CD4-positive, alpha-beta T cell treated with Interleukin-4 for 4 hours (primary cell): ENCODE measurements around the gene TARS1.
"Not testable (repeated sequence)": the region's sequence is repeated elsewhere in the genome, so short reads cannot be mapped to it uniquely, and the experiment has no call there.

ENCODE experiments used
- DNase-seq: peaks from one replicate; pipeline ENCODE4 v3.0.0-alpha.2; 2020

The TARS1 gene

DNA sequence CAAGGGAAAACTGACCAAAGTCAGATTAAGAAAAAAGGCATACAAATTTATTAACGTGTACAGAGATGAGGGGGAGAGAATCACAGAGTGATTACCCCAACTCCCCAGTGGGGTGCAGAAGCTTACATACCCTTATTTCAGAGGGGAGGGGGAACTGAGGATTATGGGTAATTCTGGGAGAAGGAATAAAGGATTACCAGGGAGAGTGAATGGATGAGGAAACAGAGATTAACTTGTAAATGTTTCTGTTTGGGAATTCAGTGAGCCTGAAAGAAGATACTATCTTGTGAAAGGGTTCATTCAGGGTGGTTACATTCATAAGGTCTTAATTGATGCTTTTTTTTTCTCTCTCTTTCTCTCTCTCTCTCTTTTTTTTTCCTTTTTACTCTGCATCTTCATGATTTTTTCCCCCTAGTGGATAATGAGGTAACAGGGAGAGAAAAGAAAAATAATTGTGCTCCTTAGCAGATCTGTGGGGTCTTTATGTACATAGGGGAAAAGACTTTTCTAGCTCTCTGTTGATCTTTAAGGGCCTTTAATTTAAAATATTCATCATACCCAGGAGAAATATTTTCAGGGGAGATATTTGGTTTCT, 49.4 kb downstream of the TARS1 start:
- no peak for DNase-seq

DNA sequence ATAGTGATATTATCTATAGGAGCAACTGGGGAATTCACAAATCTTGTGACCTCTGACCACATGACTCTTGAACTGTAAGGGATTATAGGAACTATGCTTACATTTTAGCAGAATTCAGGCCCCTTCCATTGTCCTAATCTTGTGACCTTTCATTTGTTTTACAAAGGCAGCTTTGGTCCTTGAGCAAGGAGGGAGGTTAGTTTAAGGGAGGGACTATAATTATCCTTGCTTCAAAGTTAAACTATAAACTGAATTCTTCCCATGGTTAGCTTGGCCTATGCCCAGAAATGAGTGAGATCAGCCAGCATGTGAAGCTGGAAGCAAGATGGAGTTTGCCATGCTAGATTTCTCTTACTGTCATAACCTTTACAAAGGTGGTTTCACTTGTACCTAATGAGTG, 51.2 kb downstream of the TARS1 start:
- no peak for DNase-seq

DNA sequence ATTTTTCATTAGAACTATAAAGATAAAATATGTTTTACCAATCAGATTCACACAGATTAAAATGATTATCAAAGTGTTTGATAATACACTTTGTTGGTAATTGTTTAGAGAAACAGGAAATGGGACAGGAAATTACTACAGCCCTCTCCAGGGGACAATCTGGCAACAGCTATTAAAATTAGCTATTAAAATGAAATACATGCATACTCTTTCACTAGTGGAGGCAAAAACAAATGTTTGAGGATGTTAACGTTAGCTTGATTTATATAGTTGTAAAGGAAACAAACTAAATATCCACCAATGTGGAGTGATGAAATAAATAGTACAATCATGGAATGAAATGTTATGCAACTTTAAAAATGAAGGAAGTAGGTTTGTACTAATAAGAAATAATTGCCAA, 53.7 kb downstream of the TARS1 start:
- DNase-seq: no peak

DNA sequence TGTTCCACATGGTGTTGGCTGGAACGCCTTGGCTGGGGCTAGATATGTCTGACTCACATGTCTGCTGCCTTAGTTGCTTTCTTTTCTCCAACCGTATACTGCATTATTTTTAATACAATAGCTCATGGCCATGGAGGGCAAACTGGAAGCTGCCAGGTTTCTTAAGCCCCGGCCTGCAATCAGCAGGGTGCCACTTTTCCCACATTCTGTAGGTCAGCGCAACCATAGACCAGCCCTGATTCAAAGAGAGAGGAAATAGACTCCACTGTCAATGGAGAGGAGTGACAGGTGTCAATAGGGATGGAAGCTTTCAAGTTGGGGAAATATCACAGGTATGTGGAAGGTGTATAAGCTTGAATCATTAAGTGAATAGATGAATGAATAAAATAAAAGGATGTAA, 60.5 kb downstream of the TARS1 start:
- no peak for DNase-seq

DNA sequence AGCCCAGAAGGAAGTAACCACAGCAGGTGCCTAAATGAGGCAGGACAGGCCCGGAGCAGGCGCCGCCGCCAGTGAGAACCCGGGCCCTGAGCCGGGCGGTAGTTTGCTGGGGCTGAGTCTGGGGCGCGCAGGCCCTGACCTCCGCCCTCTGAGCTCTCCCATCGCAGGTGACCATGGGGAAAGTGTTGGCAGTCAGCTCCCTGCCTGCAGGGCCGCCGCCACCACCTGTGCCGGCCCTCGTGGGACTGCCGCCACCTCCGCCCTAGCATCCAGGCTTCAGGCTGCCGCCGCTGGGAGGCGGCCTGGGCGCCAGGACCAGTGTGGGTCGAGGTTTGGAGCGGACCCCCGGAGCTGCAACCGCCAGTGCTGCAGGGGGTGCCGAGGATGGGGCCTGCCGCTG, 61.1 kb downstream of the TARS1 start:
- DNase-seq: no peak

DNA sequence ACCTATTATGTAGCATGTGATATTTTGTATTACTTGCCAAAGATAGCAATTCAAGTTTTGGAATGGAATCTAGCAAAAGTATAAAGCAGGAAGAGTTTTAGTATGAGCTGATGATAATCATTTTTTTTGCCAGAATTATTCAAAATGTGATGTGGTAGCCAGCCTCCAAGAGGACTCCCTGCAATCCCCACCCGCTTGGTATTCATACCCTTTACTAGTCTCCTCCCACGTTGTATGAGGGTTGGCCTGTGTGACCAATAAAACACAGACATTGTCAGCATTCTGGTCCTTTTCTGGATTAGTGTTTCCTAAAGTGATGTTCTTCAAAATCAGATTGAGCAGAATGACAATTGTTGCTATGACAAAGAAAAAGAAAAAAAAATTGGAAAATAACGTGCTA, 63.8 kb downstream of the TARS1 start:
- no peak for DNase-seq

DNA sequence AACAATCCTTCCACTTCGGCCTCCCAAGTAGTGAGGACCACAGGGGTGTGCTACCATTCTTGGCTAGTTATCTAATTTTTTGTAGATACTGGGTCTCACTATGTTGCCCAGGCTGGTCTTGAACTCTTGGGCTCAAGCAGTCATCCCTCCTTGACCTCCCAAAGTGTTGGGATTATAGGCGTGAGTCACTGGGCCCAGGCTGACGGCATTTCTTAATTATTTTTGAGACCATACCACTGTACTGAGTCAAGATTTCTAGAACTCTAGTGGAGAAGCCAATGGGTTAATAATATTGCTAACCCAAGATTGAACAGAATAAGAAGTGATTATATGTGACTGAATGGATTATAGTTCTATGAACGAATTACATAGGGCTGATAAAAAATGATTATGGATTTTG, 66.7 kb downstream of the TARS1 start:
- DNase-seq: no peak

DNA sequence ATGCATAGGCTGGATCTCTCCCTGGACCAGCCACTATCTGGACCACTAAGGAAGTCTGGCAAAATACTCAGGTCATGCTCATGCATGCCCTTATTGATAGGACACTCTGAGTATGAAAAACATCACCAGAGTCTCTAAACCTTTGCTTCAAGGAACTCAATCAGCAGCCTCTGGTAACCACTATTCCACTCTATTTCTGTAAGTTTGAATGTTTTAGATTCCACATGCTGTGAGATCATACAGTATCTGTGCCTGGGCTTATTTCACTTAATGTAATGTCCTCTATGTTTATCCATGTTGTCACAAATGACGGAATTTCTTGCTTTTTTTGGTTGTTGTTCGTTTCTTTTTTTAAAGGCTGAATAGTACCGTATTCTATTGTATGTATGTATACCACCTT, 68.3 kb downstream of the TARS1 start:
- DNase-seq: no peak

DNA sequence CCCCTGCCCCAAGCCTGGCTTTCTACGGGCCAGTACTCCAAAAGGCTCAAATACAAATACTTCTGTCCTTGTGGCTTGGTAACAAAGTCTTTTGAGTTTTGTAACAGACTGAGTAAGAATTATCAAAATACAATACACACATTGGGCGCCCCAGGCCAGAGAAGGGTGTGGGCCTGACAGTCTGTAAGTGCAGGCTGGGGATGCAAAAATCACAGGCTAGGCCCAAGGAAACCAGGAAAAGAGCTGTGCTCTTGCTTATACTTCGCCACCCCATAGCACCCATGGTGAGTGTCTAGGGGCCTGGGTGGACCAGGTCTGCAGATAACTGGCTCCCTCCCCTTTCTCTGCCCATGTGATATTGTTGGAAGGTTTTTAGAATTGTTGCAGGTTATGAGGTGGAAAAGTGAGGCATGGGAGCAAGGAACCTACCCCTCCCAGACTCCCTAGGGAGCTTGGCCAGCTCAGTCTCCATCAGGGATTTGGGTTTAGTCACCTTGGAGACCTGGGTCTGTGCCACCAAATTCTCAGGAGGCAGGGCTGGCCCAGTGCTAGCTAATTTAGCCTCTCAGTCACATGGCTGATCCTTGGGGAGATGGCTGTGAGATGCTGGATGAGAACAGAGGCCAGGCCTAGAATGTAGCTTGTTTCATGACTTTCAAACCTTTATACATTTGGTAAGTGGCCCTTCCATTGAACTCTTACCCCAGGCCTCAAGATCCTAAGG, 72.9 kb downstream of the TARS1 start:
- DNase-seq: no peak

DNA sequence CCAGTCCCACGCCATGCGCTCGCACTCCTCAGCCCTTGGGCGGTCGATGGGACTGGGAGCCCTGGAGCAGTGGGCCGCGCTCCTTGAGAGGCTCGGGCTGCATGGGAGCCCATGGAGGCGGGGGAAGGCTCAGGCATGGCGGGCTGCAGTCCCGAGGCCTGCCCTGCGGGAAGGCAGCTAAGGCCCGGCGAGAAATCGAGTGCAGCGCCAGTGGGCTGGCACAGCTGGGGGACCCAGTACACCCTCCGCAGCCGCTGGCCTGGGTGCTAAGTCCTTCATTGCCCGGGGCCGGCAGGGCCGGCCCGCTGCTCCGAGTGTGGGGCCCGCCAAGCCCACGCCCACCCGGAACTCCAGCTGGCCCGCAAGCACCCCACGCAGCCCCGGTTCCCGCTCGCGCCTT, 74.6 kb downstream of the TARS1 start:
- not testable (repeated sequence) for DNase-seq

DNA sequence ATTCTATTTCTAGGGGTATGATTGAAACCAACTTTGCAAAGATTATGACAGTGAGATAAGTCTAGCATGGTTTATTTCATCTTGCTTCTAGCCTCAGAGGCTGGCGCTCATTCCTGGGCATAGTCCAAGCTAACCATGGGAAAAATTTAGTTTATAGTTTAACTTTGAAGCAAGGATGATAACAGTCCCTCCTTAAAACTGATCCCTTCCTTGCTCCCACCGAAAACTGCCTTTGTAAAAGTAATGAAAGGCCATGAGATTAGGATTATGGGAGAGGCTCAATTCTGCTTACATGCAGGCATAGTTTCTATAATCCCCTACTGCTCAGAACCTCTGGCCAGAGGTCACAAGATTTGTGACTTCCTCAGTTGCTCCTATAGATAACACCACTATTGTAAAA, 75.7 kb downstream of the TARS1 start:
- no peak for DNase-seq
